Measurements from ENCODE around the gene ARHGEF11. TPM values are rescaled to one million over a fixed set of nuclear protein-coding genes. Genes with fewer than 3 reads are reported as not detected.

The ARHGEF11 gene
- total and polyA plus RNA-seq, 9 of the 15 experiments (the other 6 are each of a cell fraction or from before 2014, with no cell fraction given) = 0.14 to 15.5 (median 9.0) TPM

DNA sequence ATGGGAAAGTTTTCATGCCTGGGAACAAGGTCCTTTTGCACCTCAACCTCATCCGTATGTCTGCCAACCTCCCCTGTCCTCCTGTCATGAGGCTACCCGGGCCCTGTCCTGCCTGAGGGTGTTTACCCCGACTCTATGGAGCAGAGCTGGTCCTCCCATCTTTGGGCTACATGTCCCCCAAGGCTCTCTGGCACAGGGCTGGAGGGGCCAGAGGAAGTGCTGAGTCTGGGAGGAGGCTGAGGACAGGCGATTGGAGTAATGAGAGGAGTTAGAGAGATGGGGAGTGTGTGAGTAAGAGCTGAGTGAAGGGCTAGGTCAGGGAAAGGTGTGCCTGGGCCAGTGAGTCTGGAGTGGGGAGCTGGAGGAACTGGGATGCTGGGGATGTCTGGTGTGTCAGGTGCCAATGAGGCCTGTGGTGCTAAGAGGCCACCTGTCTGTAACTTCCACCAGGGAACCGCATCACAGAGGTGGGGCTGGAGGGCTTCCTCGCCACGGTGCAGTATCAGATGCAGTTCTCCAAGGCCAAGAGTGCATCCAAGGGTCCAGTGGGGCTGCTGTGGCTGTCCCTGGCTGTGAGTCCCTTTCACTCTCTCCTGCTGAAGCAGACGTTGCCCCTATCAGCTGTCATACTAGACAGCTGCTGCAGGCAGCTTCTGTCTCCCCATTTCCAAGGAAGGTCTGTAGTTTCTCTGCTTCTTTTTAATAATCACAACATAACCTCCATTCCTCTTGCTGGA is 113.4 kb downstream of the ARHGEF11 start:
- intact Hi-C loops (cut with micrococcal nuclease) (no loop called here), in situ Hi-C loops (cut with MboI) (no loop called here)
- TF ChIP-seq MXI1 (IDR thresholded peaks at IDR 0.05; ENCODE audit: low read depth, low read length) = no peak
- no peak for TF ChIP-seq NCOA4 (IDR thresholded peaks at IDR 0.05; ENCODE audit: partially characterized antibody)
- TF ChIP-seq, protein P1, sequence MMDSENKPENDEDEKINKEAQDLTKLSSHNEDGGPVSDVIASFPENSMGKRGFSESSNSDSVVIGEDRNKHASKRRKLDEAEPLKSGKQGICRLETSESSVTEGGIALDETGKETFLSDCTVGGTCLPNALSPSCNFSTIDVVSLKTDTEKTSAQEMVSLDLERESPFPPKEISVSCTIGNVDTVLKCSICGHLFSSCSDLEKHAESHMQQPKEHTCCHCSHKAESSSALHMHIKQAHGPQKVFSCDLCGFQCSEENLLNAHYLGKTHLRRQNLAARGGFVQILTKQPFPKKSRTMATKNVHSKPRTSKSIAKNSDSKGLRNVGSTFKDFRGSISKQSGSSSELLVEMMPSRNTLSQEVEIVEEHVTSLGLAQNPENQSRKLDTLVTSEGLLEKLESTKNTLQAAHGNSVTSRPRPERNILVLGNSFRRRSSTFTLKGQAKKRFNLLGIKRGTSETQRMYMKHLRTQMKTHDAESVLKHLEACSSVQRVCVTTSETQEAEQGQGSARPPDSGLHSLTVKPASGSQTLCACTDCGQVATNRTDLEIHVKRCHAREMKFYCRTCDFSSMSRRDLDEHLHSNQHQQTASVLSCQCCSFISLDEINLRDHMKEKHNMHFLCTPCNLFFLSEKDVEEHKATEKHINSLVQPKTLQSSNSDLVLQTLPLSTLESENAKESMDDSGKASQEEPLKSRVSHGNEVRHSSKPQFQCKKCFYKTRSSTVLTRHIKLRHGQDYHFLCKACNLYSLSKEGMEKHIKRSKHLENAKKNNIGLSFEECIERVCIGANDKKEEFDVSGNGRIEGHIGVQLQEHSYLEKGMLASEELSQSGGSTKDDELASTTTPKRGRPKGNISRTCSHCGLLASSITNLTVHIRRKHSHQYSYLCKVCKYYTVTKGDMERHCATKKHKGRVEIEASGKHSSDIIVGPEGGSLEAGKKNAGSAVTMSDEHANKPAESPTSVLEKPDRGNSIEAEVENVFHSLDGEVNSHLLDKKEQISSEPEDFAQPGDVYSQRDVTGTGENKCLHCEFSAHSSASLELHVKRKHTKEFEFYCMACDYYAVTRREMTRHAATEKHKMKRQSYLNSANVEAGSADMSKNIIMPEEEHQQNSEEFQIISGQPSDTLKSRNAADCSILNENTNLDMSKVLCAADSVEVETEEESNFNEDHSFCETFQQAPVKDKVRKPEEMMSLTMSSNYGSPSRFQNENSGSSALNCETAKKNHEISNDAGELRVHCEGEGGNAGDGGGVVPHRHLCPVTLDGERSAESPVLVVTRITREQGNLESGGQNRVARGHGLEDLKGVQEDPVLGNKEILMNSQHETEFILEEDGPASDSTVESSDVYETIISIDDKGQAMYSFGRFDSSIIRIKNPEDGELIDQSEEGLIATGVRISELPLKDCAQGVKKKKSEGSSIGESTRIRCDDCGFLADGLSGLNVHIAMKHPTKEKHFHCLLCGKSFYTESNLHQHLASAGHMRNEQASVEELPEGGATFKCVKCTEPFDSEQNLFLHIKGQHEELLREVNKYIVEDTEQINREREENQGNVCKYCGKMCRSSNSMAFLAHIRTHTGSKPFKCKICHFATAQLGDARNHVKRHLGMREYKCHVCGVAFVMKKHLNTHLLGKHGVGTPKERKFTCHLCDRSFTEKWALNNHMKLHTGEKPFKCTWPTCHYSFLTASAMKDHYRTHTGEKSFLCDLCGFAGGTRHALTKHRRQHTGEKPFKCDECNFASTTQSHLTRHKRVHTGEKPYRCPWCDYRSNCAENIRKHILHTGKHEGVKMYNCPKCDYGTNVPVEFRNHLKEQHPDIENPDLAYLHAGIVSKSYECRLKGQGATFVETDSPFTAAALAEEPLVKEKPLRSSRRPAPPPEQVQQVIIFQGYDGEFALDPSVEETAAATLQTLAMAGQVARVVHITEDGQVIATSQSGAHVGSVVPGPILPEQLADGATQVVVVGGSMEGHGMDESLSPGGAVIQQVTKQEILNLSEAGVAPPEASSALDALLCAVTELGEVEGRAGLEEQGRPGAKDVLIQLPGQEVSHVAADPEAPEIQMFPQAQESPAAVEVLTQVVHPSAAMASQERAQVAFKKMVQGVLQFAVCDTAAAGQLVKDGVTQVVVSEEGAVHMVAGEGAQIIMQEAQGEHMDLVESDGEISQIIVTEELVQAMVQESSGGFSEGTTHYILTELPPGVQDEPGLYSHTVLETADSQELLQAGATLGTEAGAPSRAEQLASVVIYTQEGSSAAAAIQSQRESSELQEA (IDR thresholded peaks at IDR 0.05; ENCODE audit: low read depth) = no peak
- TF ChIP-seq HMG20B (CRISPR knock-in tag; IDR thresholded peaks at IDR 0.05) = no peak
- no peak for TF ChIP-seq CREBBP (IDR thresholded peaks at IDR 0.05; ENCODE audit: low read depth, low read length)
- TF ChIP-seq, protein P2, sequence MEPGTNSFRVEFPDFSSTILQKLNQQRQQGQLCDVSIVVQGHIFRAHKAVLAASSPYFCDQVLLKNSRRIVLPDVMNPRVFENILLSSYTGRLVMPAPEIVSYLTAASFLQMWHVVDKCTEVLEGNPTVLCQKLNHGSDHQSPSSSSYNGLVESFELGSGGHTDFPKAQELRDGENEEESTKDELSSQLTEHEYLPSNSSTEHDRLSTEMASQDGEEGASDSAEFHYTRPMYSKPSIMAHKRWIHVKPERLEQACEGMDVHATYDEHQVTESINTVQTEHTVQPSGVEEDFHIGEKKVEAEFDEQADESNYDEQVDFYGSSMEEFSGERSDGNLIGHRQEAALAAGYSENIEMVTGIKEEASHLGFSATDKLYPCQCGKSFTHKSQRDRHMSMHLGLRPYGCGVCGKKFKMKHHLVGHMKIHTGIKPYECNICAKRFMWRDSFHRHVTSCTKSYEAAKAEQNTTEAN (CRISPR knock-in tag; IDR thresholded peaks at IDR 0.05) = no peak
- TF ChIP-seq ELF2 (CRISPR knock-in tag; IDR thresholded peaks at IDR 0.05) = no peak
- TF ChIP-seq, protein P3, sequence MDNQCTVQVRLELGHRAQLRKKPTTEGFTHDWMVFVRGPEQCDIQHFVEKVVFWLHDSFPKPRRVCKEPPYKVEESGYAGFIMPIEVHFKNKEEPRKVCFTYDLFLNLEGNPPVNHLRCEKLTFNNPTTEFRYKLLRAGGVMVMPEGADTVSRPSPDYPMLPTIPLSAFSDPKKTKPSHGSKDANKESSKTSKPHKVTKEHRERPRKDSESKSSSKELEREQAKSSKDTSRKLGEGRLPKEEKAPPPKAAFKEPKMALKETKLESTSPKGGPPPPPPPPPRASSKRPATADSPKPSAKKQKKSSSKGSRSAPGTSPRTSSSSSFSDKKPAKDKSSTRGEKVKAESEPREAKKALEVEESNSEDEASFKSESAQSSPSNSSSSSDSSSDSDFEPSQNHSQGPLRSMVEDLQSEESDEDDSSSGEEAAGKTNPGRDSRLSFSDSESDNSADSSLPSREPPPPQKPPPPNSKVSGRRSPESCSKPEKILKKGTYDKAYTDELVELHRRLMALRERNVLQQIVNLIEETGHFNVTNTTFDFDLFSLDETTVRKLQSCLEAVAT (IDR thresholded peaks at IDR 0.05) = no peak
- no peak for TF ChIP-seq ZNF668 (CRISPR knock-in tag; IDR thresholded peaks at IDR 0.05)
- TF ChIP-seq BMI1 (IDR thresholded peaks at IDR 0.05; ENCODE audit: low read length) = no peak
- TF ChIP-seq SMARCA5 (IDR thresholded peaks at IDR 0.05) = no peak
- TF ChIP-seq POLR2AphosphoS2 (IDR thresholded peaks at IDR 0.05; ENCODE audit: low read length) = no peak
- no TSS peak for BruUV-seq (replicated peaks)
- 19% methylated on average over 8 of the region's 8 CpGs for WGBS (ENCODE audit: insufficient coverage, low coverage, missing lambda C conversion rate)
- H3K79me2 ChIP-seq (ENCODE audit: control insufficient read depth, insufficient read depth, low read length) = no peaks in the 10 kb centered on the region
- ATAC-seq = no peak; the same call in 2 of the 3 replicates
- peak overlapping the region; percentile 3; the same call in 1 of the 2 replicates for H3K4me2 ChIP-seq (ENCODE audit: insufficient read depth, low read length)
- CTCF ChIA-PET (ENCODE audit: low intra/inter-chr PET ratio) = no interaction called here
- no peak overlapping the region for H3K4me3 ChIP-seq
- H3K9me3 ChIP-seq (replicated peaks; ENCODE audit: control insufficient read depth, insufficient read depth, low read depth, low read length) = no peaks in the 10 kb centered on the region
- H3K9me1 ChIP-seq (ENCODE audit: control insufficient read depth, insufficient read depth, low read length) = no peaks in the 10 kb centered on the region
- H3K27me3 ChIP-seq (ENCODE audit: control insufficient read depth in 2 of 2, insufficient read depth in 2 of 2, low read length in 2 of 2) = no peaks in the 10 kb centered on the region
- H3K9ac ChIP-seq (ENCODE audit: insufficient read depth in 1 of 2, low read depth in 2 of 2, low read length in 2 of 2) = peak overlapping the region in 1 of 2 experiments; percentile 65; a peak in 2 of 4 replicates
- no peaks in the 10 kb centered on the region; the same call in 1 of the 2 replicates for H4K20me1 ChIP-seq (replicated peaks; ENCODE audit: control insufficient read depth, insufficient read depth, low read length)
- H3K27ac ChIP-seq (ENCODE audit: extremely low read depth, low read depth, low read length) = no peak overlapping the region
- no peak for DNase-seq (ENCODE audit: extremely low read depth in 1 of 4, low spot score in 3 of 4)
- H3K4me1 ChIP-seq (replicated peaks in 1 of 2; ENCODE audit: control insufficient read depth in 2 of 2, insufficient read depth in 2 of 2, low read length in 2 of 2) = peaks cover 3 to 9% of the 10 kb centered on the region in 2 experiments; a peak in 3 of 5 replicates
- POLR2A ChIA-PET = interaction anchor here (0.5 to 0.8 kb wide), 5 partner anchors 49 to 220 kb away, joined by 3 to 4 read pairs (median 3); no protein-coding TSS in a partner anchor
- no peak overlapping the region for H2AFZ ChIP-seq (ENCODE audit: low read depth, low read length)
- H3K36me3 ChIP-seq (ENCODE audit: control insufficient read depth, insufficient read depth, low read length) = peaks cover 4% of the 10 kb centered on the region; the same call in 1 of the 3 replicates
- no peak for FAIRE-seq

Data from K562 (cell line).